Erythroblast (primary cell): ENCODE results near the gene SMTNL2.
"Not testable (repeated sequence)": the region's sequence is repeated elsewhere in the genome, so short reads cannot be mapped to it uniquely, and the experiment has no call there.

Experiments
- DNase-seq, 2 experiments: peaks; one replicate each; lab custom pipeline; 2025; lab: John Stamatoyannopoulos, UW
- GATA1 ChIP-seq: IDR thresholded peaks from 2 replicates; pipeline ENCODE4 v1.6.1; 2011; ENCODE audit warnings: low read depth, mild to moderate bottlenecking, control low read depth, low read length, moderate library complexity
- POLR2A ChIP-seq: IDR thresholded peaks from 2 replicates; pipeline ENCODE4 v1.6.1; 2011; ENCODE audit warnings: mild to moderate bottlenecking, low read length

The SMTNL2 gene

DNA sequence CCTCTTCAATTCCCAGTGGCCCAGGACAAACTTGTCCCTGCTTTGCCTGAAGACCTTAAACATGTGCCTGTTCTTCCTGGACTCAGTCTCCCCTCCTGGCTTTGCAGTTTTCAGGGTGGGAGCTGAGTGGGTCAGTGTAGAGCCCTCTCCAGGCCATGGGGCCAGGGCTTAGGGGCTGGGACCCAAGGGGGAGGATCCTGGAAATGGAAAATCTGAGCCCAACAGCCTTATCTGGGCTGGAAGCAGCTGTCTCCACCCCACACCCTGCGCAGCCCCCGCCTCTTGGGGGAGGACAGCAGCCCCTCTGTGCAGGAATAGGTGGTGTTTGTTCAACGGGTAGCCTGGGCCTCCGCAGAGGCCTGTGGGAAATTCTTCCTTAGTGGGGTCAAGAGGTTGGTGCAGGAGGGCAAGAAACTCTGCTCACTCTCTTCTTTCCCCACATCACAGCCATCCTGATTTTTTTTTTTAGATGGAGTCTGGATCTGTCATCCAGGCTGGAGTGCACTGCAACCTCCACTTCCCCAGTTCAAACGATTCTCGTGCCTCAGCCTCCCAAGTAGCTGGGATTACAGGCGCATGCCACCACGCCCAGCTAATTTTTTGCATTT, 6.8 kb upstream of the SMTNL2 start:
- TF ChIP-seq POLR2A (no peak), GATA1 (no peak)
- no peak for DNase-seq

DNA sequence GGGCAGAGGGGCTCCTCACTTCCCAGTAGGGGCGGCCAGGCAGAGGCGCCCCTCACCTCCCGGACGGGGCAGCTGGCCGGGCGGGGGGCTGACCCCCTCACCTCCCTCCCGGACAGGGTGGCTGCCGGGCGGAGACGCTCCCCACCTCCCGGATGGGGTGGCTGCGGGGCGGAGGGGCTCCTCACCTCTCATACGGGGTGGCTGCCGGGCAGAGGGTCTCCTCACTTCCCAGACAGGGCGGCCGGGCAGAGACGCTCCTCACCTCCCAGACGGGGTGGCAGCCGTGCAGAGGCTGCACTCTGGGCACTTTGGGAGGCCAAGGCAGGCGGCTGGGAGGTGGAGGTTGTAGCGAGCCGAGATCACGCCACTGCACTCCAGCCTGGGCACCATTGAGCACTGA, 6.0 kb upstream of the SMTNL2 start:
- DNase-seq, result not testable (repeated sequence)

DNA sequence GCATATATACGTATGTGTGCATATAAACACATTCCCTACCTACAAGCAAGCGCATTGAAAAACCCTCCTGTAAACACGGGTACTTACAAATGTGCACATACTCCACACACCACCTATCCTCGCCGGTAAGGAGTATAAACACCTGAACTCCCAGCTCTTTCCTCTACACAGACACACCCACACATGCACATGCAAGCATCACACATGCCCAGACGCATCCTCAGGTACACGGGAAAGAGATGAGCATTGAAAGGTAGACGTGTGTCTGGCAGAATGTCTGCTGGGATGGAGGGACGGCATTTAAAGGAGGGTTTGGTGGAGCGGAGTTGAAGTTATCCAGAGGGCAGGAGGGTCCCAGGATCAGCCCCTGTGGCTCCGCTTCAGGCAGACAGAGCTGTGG, 4.7 kb upstream of the SMTNL2 start:
- no peak for TF ChIP-seq POLR2A
- TF ChIP-seq GATA1, result no peak
- no peak for DNase-seq

DNA sequence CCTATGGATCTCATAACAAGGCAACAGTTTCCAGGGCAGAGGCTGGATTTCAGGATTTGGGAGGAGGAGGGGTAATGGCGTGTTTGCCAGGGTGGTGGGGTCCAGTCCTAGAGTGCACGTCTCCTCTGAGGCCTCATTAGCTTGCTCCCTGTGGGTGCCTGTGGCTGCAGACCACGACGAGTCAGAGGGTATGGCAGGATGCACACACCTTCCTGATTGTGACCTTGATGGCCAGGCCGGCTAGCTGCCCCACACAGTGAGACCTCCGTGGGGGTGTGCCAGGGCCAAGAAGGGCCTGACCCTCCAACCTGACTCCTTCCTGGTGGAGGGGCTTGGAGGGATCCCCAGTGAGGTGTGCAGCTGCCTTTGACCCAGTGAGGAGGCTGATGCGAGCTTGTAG, 4.0 kb upstream of the SMTNL2 start:
- TF ChIP-seq POLR2A, result no peak
- TF ChIP-seq GATA1, result no peak
- DNase-seq, result no peak

DNA sequence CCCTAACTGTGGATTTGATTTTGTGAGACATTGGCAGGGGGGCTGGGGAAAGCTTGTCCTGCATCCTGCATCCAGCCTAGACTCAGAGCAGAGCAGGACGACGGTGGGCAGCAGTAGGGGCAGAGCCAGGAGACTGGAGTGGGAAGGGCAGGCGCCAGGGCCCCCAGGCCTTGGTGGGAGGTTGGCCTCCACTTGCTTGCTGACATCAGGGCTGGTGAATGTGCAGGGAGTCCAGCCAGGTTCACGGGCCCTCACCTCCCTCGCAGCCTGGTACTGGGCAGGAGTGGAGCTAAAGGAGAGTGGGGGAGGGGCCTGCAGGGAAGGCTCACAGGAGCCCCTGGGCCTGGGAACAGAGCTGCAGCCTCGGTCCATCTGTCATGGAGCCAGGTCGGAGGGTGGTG, 2.2 kb upstream of the SMTNL2 start:
- no peak for DNase-seq
- TF ChIP-seq GATA1 (no peak), POLR2A (no peak)

DNA sequence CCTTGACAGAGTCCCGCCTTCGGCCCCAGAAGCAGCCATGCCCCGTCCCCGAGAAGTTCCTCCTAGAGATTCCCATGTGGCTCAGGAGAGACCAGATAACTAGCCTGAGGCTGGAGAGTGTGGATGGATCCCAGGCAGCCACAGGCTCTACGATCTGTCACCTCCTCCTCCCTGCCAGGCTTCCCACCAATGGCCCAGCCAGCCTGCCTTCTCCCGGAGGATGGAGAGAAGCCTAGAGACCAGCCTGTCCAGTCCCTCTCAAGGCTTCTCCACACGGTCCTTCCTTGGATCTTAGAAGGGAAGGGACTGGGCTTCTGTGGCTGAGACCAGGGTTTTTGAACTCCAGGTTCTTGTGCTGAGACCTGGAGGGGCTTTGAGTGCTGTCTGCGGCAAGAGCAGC, 1.6 kb upstream of the SMTNL2 start:
- no peak for TF ChIP-seq GATA1
- no peak for TF ChIP-seq POLR2A
- DNase-seq, result no peak

DNA sequence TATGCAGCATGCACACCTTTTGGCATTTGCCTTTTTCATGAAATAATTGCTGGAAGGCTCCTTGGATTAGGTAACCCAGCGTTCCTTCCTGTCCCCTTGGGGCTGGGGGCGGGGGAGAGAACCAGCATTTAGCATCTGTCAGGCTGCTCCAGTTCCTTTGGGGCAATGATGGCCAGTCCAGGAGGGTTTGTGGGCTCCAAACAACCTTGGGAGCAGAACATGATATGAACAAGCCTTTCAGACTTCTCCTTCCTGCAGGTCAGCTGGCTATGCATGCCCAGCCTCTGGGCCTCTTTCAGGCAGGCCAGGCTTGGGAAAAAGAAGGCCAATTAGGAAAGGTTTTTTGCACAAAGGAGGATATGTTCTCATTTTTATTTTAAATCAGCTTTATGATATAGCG, 1.1 kb upstream of the SMTNL2 start:
- TF ChIP-seq POLR2A (no peak), GATA1 (no peak)
- no peak for DNase-seq

DNA sequence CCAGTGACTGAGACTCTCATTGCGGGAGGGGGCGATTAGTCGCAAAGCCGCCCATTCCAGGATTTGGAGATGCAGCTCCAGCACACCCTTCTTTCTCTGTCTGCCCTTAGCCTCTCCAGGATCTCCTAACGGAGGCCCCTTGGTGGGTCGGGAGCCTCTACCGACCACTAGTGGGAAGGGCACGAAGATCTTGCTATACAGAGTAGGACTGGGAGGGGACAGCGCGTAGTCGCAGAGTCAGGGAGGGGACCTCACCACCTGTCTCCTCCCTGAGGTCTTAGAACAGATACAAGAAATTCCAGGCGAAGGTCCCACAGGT, 588 bp upstream of the SMTNL2 start:
- DNase-seq, result no peak
- TF ChIP-seq GATA1, result no peak
- no peak for TF ChIP-seq POLR2A

DNA sequence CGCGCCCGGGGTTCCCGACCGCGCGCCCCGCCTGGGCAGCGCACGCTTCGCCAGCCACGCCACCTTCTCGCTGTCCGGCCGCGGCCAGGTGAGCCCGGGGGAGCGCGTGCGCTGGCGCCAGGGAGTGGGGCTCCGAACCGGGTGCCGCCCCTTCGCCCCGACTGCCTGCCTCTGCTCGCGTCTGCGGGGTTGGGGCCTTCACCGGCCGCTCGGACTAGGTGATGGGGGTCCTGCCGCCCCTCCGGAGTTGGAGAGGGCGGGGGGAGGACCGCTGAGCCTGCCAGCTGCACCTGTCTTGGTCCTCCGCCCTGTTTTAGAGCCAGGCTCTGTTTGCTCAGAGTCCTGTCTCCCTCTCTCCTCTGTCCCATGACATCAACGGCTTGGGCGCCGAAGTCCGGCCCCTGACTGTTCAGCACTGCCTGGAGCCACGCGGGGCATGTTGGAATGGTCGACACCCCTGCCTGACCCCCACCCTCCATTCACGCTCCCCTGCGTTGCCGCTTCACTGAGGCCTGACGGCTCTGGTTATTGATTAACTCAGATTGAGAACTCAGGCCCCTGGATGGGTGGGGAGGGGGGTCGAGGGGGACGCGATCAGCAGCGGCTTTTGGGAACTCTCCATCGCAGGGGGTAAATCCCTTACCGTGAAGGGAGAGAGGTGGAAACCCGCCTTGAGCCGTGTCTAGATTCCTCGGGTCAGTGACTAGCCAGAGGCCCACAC, 748 bp downstream of the SMTNL2 start:
- no peak for TF ChIP-seq GATA1
- DNase-seq, result no peak

DNA sequence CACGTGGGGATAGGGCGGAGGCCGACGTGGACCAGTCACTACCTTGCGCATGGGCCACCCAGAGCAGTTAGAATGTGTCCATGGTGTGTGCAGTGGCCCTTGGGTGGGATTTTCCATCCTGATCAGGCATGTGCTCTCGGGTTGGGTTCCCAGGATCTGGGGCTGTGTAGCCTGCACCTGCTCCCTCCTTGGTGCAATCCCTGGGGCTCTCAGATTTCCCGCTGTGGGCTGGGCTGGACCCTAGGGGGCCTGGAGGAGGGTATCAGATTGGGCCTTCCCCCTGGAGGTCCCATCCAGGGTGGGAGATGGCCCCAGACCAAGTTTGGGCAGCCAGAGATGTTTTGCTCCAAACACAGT, 1.3 kb downstream of the SMTNL2 start:
- TF ChIP-seq GATA1 (no peak), POLR2A (no peak)
- DNase-seq, result no peak

DNA sequence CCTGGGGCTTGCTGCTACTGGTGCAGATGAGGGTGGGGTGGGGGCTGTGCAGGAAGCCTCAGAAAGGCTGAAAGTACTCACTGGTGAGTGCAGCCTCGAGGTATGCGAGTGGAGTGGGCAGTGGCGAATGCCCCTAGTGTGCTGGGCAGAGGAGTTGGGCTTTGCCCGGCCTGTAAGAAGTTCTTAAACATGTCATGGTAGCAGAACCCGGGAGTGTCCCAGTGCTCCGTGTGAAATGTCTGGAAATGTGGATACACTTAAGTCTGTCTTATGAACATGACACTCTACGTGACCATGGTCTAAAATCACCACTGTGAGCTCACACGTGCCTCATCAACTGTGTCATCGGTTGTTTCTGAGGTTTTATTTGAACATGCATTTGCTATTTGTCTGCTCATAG, 1.7 kb downstream of the SMTNL2 start:
- TF ChIP-seq POLR2A (no peak), GATA1 (no peak)
- DNase-seq, result no peak

DNA sequence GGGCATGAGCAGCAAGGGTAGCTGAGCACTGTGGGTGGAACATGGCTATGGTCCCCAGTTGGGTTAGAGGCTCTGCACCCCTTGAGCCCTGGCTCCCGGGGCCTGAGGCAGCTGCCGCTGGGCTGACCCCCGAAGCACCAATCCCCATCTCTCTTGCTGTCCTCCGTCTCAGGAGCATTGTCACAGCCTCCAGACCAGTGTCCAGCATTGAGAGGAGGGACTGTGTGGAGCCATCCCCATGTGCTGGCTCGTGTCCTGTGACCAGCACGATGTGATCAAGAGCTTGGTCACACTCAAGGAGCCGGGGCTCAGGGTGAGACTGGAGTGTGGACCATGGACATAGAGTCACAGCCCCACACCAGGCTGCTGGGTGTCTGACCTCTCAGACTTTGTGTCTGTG, 2.9 kb downstream of the SMTNL2 start:
- DNase-seq, result no peak
- TF ChIP-seq GATA1, result no peak
- TF ChIP-seq POLR2A, result no peak

DNA sequence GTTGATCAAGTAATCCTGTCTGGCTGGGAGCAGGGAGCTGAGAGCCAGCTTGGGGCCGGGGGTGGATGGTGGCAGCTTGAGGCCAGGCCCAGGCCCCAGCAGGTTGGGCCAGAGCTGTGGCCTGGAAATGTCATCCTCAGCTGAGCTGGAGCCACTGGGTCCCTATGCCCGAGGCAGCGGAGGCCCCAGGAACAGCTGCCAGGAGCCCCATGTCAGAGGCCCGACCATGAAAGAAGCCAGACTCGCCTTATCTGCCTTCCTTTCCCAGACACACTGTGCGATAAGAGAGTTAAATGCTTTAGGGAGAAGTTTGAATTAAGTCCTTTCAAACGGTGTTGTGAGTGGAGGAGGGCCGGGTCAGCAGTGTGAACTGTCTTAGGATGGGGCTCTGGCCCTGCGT, 3.5 kb downstream of the SMTNL2 start:
- TF ChIP-seq GATA1 (no peak), POLR2A (no peak)
- peak; percentile 30 to 58 for DNase-seq

DNA sequence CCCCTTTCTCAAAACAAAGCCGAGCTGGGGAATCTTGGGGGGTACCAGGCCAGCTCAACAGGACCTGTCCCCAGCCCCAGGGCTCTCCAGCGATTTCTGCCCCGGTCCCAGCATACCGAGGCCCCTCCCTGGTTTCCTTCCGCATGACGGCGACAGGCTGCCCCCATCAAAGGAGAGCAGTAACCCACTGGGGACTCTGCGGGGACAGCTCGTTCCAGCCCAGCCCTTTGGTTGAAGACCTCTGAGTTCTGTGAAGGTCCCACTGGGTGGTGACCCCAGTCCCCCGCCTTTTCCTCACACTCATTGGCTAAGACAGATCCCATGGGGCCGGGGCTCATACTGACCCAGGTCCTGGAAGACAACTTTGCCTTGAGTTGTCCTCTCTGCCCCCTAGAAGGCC, 4.1 kb downstream of the SMTNL2 start:
- TF ChIP-seq GATA1, result no peak
- TF ChIP-seq POLR2A, result no peak
- DNase-seq, result no peak

DNA sequence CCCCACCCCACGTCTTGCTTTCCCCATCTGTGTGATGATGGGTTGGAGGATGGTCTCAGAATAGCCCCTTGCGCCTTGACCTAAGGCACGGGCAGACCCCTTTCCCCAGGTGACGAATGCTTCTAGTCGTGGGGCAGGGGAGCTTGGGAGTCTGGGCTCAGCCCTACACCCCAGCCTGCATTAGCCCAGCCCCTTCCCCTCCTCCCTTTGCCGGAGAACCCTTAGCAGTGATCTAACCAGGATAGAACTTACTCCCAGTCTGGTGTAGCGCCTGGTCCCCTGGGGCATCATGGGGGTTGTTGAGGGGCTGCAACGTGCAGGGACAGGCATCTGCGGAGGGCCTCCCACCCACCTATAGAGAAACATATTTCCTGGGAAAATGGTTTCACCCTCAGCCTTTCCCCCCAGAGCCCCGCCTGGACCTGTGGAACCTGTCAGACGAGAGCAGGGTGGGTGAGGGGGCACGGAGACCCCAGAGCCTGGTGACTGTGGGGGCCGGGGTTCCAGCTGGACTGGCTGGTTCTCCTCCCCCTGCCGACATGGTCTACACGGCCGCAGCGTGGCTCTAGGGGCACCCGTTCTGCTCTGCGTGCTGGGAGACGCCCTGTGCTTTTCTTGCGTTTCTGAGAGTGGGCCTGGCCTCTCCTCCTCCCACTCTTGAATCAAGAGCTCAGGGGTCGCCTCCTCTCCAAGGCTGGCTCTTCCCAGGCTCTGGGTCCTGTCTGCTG, 4.7 kb downstream of the SMTNL2 start:
- TF ChIP-seq GATA1, result no peak
- TF ChIP-seq POLR2A, result no peak
- DNase-seq, result no peak

DNA sequence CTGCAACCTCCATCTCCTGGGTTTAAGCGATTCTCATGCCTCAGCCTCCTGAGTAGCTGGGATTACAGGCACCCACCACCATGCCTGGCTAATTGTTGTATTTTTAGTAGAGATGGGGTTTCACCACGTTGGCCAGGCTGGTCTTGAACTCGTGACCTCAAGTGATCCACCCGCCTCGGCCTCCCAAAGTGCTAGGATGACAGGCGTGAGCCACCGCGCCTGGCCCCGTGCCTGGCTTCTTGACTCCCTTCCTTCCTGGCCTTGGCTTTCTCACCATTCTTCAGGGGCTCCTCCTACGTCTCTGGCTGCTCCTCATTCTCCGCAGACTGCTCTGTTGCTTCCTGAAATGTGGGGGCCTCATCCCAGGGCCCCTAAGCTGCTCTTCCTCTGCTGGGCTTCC, 5.7 kb downstream of the SMTNL2 start:
- DNase-seq, result not testable (repeated sequence)
